NK-92 (cell line): Measurements from ENCODE around the gene SPATA6.

Experiments
- DNase-seq: peaks from one replicate; lab custom pipeline; 2025; ENCODE audit not compliant: unreplicated experiment; lab: John Stamatoyannopoulos, UW

Gene SPATA6

DNA sequence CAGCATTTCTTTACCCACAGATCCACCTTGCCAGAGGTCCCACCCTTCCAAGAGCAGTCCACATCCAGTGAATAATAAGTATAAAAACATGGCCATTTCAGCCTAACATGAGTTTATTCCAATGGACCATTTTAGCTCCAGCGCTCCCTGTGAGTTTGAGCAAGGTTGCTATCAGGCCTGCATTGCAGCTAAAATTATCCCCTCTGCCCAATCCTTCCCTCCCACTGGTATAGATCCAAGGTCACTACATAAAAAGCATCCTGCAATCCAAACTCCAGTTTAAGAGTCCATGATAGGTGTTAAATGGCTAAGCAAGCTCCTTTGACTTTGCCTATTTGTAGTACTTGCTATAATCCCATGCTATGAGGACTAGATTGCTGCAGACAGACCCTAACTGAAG lies 213.9 kb downstream of the SPATA6 start:
- DNase-seq, result no peak

DNA sequence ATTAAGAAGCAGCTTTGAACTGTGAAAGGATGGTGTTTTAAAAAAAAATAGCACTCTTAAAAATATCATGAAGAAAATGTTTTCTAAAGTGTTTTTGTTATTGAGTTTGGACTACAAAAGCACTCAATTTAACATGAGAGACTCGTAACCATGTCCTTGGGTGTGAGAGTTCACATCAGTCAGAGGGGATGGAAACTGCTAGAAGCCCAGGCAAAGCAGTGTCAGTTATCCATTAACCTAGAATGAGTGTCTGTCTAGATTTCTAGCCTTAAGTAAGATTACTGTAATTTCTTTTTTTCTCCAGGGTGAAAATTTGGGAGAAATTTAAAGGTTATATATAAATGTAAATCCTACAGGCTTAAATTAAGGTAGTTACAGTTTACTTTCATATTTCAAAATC lies 217.8 kb downstream of the SPATA6 start:
- DNase-seq, result no peak

DNA sequence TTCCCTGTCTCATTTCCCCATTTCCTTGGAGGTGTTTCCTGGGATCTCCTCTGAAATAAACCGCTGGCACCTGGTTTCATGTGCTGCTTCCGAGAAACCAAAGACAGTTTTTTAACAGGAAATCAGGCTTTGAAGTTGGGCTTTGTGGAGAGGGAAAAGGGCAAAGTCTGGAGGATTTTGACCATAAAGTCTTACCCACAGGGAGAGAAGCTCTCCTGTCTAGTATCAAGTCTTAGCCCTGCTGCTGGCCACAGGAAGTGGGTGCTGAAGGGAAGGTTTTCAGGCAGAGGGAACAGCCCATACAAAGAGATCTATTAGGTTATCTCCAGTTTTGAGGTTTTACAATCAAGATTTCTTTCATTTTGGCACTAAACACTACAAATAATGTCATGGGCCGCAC lies 220.2 kb downstream of the SPATA6 start:
- no peak for DNase-seq

DNA sequence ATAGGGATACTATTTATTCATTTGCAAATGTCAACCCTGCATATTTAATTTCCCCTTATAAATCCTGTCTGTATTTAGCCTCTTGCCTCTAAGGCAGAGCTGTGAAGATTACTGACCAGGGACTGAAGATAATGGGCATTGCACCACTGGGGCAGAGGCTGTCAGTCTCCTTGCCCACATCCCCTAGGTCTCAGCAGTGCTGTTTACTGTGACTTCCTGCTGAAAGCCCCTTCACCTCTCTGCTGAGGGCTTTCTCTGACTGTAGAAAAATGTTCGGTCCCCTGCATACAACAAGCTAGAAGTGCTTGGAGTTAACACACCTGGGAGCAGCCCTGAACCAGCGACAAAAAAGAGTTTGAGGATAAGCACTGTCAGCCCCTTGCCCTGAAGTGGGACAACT lies 220.7 kb downstream of the SPATA6 start:
- DNase-seq, result no peak

DNA sequence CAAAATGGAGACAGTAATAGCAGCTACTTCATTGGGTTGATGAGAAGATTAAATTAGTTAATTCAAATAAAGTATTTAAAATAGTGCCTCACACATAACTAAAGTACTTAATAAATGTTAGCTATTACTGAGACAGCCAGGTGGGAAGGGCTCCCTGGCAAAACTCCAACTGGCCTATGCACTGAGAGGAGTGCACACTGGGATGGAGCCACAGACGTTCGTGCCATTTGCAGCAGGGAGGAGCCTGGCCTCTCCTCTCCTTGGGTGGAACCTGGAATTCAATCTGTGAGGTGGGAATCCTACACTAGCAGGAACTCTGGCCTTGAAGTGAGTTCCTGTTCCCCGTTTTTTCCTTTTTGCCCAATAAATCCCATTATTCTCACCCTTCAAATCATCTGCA lies 221.4 kb downstream of the SPATA6 start:
- DNase-seq, result no peak

DNA sequence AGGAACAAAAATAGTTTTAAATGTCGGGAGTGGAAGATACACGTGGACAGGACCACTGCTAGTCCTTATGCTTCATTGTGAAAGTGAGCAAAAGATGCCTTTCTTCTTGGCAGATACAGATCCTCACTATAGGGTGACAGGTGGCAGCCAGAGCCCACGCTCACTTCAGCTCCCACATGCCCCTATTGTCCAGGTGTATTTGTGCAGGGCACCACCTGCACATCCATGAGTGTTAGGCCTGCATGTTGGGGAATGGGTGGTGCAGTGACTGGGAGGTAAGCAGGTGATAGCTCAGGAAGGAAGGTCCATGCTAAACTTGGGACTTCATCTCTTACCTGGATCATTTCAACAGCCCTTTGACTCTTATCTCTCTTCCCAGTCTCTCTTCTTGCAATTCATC lies 222.1 kb downstream of the SPATA6 start:
- no peak for DNase-seq

DNA sequence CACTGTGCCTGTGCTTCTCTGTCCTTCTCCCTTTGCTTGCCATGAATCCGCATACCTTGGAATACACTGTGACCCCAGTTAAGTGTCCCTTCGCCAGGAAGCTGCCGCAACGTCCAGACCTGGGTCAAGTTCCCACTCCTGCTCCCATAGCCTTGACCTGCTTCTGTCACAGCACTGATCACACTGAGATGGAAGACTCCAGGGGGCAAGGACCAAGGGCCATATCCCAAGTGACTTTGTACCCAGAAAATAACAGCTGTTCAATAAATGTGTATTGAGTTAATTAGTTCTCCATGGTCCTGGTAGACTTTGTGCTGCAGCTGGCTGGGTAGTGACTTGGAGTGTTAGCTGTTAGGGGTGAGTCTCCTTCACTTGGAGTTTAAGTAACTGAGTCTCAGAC lies 223.6 kb downstream of the SPATA6 start:
- DNase-seq, result no peak

DNA sequence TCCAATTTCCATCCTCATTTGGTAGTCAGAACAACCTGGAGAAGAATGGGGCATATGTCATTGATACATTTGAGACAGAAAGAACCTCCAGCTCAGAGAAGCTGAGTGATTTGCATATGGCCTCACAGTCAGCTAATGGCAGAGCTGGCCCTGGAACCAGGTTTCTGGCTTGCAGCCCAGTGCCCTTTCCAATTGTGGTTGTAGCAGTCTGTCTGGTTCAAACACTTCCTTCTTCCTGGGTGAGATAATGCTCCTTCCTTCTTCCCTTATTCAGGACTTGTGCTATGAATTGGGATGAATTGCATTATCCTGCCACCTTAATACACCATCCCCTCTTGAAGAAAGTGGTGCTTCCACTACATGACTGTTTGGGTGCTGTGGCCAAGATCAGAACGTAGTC lies 225.3 kb downstream of the SPATA6 start:
- DNase-seq, result no peak
